ENCODE data around the gene TFAM. TPM values are rescaled to one million over a fixed set of nuclear protein-coding genes. Genes with fewer than 3 reads are reported as not detected.

The TFAM gene
- total RNA-seq, 1 donor from 2014 or later: 37.4 TPM

DNA sequence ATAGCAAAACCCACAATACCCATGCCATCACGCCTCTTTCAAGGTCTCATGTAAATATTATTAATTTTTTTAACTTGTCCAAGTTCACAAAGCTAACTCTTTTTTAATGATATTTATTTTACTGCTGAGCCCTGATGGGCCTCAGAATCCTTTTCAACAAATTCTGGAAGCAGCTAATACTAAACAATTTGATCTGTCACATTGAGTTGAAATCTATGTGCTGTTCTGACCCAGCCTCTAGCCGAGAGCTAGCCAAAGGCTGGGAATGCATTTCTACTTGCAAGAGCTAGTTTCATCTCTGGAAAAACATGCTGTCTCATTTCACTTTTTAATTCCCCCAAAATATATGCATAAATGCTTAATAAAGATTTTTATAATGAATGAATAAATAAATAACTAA is 47.9 kb downstream of the TFAM start:
- no peak for DNase-seq (ENCODE audit: low read depth in 2 of 2)

- no peak for DNase-seq (ENCODE audit: low read depth in 2 of 2)
These were observed 48.4 kb downstream of the TFAM start for GRCh38 chr10:58433571-58433970.

- DNase-seq (ENCODE audit: low read depth in 2 of 2): peak in 1 of 2 donors; percentile 30
These were observed 50.2 kb downstream of the TFAM start for GRCh38 chr10:58435297-58435985.

DNA sequence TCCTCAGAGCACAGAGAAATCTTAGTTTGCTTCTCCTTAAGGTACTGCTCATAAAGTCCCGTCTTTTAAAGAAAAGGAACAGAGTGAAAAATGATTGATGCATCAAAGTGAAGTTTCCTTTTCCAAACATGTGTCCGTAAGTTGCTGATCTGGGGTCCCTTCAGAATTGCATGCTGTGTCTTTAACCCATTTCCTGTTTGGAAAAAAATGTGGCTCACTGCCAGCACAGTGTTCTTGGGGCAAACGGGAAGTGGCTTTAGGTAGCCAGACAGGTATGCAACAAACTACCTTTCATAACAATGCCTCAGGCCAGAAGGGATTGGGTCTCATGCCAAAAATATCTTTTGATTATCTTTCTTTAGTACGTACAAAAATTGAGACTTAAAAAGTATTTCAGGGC is 50.9 kb downstream of the TFAM start:
- peak in 1 of 2 donors; percentile 8 for DNase-seq (ENCODE audit: low read depth in 2 of 2)

DNA sequence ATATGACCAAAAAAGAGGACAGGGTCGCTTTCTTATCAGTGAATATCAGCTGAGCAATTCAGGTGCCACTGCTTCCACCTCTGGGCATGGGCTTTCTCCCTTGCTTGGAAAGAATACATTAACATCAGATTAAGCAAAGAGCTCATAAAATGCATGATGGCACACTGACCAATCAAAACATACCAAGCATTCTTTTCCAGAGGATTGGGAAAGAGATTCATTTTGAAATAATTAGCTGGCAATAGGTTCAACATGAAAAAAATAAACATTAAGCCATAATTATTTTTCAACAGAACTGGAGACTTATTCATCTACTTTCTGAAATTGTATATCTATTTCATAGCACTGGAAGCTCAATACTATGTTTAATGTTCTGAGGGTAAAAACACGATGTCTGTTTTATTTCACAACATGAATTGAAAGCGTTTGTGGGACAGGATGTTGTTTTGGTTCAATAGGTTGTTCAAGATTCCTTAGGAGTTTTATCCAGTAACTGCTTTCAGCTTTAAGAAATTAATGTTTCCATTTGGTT is 53.2 kb downstream of the TFAM start:
- no peak for DNase-seq (ENCODE audit: low read depth in 2 of 2)

DNA sequence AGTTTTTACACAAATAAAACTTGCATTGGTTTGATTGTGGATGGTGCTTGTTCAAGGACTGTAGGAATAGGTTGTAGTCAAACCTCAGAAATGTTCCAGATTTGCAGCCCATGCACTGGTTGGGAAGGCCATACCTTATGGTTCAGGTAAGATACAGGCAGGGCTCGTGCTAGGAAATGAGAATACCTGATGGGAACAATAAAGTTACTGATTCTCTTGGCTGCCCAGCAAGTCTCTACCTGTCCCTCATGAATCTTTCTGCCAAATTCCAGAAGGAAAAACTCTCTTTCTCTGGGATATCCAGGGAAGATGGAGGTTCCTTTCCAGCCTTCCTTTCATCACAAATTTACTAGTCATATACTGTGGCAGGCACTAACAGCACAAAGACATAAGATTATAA is 53.8 kb downstream of the TFAM start:
- DNase-seq (ENCODE audit: low read depth in 2 of 2): no peak

DNA sequence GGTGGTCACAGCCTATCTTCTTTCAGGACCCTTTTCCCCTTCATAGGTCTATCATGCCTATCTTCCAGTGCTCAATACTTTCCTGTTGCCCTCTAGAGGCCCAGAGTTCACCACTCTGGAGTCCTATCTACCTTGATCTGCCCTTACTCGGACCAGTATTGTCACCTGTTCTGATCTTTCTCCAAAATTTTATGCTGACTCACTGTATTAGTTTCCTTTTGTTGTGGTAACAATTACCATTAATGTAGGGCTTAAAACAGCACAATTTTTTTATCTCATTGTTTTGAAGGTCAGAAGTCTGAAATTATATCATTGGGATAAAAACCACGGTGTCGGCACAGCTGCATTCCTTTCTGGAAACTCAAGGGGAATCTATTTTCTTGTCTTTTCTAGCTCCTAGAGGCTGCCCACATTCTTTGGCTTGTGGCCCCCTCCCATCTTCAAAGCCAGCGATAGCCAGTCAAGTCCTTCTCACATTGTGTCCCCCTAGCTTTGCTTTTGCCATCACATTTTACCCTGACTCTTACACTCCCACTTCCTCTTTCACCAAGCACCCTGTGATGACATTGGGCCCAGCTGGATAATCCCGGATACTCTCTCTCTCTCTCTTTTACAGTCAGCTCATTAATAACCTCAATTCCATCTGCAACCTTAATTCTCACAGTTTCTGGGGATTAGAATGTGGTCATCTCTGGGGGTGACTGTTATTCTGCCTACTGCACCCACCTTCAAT is 54.6 kb downstream of the TFAM start:
- DNase-seq (ENCODE audit: low read depth in 2 of 2): no peak

GRCh38 chr10:58440484-58440883 is 55.3 kb downstream of the TFAM start:
- no peak for DNase-seq (ENCODE audit: low read depth in 2 of 2)

GRCh38 chr10:58444321-58444720 is 59.1 kb downstream of the TFAM start:
- DNase-seq (ENCODE audit: low read depth in 2 of 2): no peak

DNA sequence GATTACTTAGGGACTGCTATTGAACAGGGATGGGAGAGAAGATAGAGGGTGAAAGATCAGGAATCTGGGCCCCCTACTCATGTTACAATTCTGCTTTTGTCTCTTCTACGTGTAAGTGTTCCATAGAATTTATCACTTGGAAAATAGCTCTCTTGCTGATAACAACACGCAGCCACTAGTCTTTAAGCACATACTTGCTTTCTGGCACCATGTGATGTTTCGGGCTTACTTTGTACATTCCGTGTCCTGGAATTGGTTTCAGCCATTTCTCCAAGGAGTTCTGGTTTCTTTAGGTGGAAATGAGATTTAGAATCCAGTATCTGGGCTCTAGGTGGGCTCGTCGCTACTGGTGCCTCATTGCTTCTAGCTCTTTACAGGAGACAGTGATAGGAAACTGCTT is 59.7 kb downstream of the TFAM start:
- DNase-seq (ENCODE audit: low read depth in 2 of 2): no peak

GRCh38 chr10:58448121-58448935 is 63.1 kb downstream of the TFAM start:
- no peak for DNase-seq (ENCODE audit: low read depth in 2 of 2)

Other genes starting within 250 kb of the TFAM start
- gene IPMK, start 117.5 kb upstream of the TFAM start, total RNA-seq: 5.6 and 6.0 TPM in 2 replicates
- 20.3 and 26.0 TPM in 2 replicates for gene CISD1, start 116.2 kb upstream of the TFAM start, total RNA-seq
- 5.9 and 7.8 TPM in 2 replicates for gene UBE2D1, start 50.4 kb upstream of the TFAM start, total RNA-seq
- under 0.01 TPM in 1 of 2 replicates, not detected in the other for gene BICC1, start 127.5 kb downstream of the TFAM start, total RNA-seq

All from dermis microvascular lymphatic vessel endothelial cell (primary cell).